ENCODE measurements around the gene ZG16. TPM values are rescaled to one million over a fixed set of nuclear protein-coding genes. Genes with fewer than 3 reads are reported as not detected.
A peak's percentile ranks its signal among the peaks of the same experiment; 100 is the strongest.

Gene ZG16
- total and polyA plus RNA-seq, 9 of the 15 experiments (the other 6 are each of a cell fraction or from before 2014, with no cell fraction given): 0.04 TPM; not detected in 8

DNA sequence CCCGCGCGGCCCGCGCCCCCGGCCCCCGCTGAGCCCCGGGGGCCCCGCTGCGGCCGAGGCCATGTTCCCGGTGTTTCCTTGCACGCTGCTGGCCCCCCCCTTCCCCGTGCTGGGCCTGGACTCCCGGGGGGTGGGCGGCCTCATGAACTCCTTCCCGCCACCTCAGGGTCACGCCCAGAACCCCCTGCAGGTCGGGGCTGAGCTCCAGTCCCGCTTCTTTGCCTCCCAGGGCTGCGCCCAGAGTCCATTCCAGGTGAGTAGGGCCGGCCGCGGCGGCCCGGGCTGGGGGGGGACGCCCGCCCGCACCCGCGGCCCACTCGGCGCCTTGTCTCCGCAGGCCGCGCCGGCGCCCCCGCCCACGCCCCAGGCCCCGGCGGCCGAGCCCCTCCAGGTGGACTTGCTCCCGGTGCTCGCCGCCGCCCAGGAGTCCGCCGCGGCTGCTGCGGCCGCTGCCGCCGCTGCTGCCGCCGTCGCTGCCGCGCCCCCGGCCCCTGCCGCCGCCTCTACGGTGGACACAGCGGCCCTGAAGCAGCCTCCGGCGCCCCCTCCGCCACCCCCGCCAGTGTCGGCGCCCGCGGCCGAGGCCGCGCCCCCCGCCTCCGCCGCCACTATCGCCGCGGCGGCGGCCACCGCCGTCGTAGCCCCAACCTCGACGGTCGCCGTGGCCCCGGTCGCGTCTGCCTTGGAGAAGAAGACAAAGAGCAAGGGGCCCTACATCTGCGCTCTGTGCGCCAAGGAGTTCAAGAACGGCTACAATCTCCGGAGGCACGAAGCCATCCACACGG, 28.8 kb downstream of the ZG16 start (continued):
- TF ChIP-seq, protein P1, sequence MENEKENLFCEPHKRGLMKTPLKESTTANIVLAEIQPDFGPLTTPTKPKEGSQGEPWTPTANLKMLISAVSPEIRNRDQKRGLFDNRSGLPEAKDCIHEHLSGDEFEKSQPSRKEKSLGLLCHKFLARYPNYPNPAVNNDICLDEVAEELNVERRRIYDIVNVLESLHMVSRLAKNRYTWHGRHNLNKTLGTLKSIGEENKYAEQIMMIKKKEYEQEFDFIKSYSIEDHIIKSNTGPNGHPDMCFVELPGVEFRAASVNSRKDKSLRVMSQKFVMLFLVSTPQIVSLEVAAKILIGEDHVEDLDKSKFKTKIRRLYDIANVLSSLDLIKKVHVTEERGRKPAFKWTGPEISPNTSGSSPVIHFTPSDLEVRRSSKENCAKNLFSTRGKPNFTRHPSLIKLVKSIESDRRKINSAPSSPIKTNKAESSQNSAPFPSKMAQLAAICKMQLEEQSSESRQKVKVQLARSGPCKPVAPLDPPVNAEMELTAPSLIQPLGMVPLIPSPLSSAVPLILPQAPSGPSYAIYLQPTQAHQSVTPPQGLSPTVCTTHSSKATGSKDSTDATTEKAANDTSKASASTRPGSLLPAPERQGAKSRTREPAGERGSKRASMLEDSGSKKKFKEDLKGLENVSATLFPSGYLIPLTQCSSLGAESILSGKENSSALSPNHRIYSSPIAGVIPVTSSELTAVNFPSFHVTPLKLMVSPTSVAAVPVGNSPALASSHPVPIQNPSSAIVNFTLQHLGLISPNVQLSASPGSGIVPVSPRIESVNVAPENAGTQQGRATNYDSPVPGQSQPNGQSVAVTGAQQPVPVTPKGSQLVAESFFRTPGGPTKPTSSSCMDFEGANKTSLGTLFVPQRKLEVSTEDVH (IDR thresholded peaks at IDR 0.05; ENCODE audit: low read depth, partially characterized antibody): peak; percentile 38
- TF ChIP-seq DIDO1 (tag; IDR thresholded peaks at IDR 0.05; ENCODE audit: low read depth): no peak
- peak; percentile 77; the same call in 1 of the 2 replicates for TF ChIP-seq NCOA6 (IDR thresholded peaks at IDR 0.05)
- TF ChIP-seq ILF3 (IDR thresholded peaks at IDR 0.05; ENCODE audit: borderline replicate concordance): no peak
- TF ChIP-seq, protein P2, sequence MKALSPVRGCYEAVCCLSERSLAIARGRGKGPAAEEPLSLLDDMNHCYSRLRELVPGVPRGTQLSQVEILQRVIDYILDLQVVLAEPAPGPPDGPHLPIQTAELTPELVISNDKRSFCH (CRISPR knock-in tag; IDR thresholded peaks at IDR 0.05): no peak
- TF ChIP-seq, protein P2 (tag; IDR thresholded peaks at IDR 0.05): no peak
- TF ChIP-seq, protein P3, sequence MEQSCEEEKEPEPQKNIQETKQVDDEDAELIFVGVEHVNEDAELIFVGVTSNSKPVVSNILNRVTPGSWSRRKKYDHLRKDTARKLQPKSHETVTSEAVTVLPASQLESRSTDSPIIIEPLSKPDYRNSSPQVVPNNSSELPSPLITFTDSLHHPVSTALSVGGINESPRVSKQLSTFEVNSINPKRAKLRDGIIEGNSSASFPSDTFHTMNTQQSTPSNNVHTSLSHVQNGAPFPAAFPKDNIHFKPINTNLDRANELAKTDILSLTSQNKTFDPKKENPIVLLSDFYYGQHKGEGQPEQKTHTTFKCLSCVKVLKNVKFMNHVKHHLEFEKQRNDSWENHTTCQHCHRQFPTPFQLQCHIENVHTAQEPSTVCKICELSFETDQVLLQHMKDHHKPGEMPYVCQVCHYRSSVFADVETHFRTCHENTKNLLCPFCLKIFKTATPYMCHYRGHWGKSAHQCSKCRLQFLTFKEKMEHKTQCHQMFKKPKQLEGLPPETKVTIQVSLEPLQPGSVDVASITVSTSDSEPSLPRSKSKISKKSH (CRISPR knock-in tag; IDR thresholded peaks at IDR 0.05): no peak
- TF ChIP-seq NELFE (IDR thresholded peaks at IDR 0.05; ENCODE audit: insufficient read depth, insufficient read length): no peak
- TF ChIP-seq, protein P4, sequence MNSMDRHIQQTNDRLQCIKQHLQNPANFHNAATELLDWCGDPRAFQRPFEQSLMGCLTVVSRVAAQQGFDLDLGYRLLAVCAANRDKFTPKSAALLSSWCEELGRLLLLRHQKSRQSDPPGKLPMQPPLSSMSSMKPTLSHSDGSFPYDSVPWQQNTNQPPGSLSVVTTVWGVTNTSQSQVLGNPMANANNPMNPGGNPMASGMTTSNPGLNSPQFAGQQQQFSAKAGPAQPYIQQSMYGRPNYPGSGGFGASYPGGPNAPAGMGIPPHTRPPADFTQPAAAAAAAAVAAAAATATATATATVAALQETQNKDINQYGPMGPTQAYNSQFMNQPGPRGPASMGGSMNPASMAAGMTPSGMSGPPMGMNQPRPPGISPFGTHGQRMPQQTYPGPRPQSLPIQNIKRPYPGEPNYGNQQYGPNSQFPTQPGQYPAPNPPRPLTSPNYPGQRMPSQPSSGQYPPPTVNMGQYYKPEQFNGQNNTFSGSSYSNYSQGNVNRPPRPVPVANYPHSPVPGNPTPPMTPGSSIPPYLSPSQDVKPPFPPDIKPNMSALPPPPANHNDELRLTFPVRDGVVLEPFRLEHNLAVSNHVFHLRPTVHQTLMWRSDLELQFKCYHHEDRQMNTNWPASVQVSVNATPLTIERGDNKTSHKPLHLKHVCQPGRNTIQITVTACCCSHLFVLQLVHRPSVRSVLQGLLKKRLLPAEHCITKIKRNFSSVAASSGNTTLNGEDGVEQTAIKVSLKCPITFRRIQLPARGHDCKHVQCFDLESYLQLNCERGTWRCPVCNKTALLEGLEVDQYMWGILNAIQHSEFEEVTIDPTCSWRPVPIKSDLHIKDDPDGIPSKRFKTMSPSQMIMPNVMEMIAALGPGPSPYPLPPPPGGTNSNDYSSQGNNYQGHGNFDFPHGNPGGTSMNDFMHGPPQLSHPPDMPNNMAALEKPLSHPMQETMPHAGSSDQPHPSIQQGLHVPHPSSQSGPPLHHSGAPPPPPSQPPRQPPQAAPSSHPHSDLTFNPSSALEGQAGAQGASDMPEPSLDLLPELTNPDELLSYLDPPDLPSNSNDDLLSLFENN (IDR thresholded peaks at IDR 0.05; ENCODE audit: low read depth in 2 of 2, low read length in 2 of 2): no peak
- TF ChIP-seq, protein P5, sequence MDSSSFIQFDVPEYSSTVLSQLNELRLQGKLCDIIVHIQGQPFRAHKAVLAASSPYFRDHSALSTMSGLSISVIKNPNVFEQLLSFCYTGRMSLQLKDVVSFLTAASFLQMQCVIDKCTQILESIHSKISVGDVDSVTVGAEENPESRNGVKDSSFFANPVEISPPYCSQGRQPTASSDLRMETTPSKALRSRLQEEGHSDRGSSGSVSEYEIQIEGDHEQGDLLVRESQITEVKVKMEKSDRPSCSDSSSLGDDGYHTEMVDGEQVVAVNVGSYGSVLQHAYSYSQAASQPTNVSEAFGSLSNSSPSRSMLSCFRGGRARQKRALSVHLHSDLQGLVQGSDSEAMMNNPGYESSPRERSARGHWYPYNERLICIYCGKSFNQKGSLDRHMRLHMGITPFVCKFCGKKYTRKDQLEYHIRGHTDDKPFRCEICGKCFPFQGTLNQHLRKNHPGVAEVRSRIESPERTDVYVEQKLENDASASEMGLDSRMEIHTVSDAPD (CRISPR knock-in tag; IDR thresholded peaks at IDR 0.05): no peak
- peak; percentile 40; the same call in 1 of the 2 replicates for TF ChIP-seq ZFX (CRISPR knock-in tag; IDR thresholded peaks at IDR 0.05)
- no peak for TF ChIP-seq ZNF224 (CRISPR knock-in tag; IDR thresholded peaks at IDR 0.05)
- no peak for TF ChIP-seq RBM39 (optimal IDR thresholded peaks at IDR 0.05; ENCODE audit: low read depth, low read length)
- TF ChIP-seq CBX3 (IDR thresholded peaks at IDR 0.05; ENCODE audit: borderline replicate concordance in 1 of 2, low read length in 2 of 2): no peak
- TF ChIP-seq, protein P6, sequence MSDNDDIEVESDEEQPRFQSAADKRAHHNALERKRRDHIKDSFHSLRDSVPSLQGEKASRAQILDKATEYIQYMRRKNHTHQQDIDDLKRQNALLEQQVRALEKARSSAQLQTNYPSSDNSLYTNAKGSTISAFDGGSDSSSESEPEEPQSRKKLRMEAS (CRISPR knock-in tag; IDR thresholded peaks at IDR 0.05): peak; percentile 73
- TF ChIP-seq DNMT1 (IDR thresholded peaks at IDR 0.05): no peak
- no peak for TF ChIP-seq NEUROD1 (IDR thresholded peaks at IDR 0.05; ENCODE audit: borderline replicate concordance, low read depth, low read length, partially characterized antibody)
